ENCODE results near the gene EIF4G1. TPM values are rescaled to one million over a fixed set of nuclear protein-coding genes. Genes with fewer than 3 reads are reported as not detected.

Gene EIF4G1
- total RNA-seq, 1 experiment from 2014 or later = 496 TPM

DNA sequence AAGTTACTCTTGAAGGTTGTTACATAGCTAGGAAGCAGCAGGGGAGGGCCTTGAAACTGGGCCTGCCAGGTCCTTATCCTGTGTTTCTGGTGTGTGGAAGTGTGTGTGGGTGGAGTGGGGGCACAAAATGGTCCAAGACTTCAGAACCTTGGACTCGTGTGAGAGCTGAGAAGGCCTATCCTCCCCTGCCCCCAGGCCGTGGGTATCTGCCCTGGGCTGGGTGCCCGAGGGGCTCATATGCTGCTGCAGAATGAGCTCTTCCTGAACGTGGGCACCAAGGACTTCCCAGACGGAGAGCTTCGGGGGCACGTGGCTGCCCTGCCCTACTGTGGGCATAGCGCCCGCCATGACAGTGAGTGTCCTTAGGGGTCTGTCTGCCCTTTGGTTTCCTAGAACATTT, 69.9 kb downstream of the EIF4G1 start:
- no peaks in the 10 kb centered on the region for H3K36me3 ChIP-seq (ENCODE audit: control insufficient read depth in 1 of 2, insufficient read depth in 2 of 2, low read length in 2 of 2)
- CTCF ChIA-PET = no interaction called here
- H4K20me1 ChIP-seq (ENCODE audit: insufficient read depth) = no peaks in the 10 kb centered on the region
- H3K4me3 ChIP-seq (replicated peaks in 1 of 2; ENCODE audit: low read depth in 1 of 2, low read length in 2 of 2) = no peak overlapping the region
- H2AFZ ChIP-seq (ENCODE audit: low read depth, low read length, poor library complexity, severe bottlenecking) = no peak overlapping the region
- H3K9ac ChIP-seq (ENCODE audit: low read length) = no peak overlapping the region
- RAD21 ChIA-PET (ENCODE audit: low non-redundant PET in 1 of 2, low total read pairs in 2 of 2, uncharacterized antibody in 2 of 2, unreplicated experiment in 2 of 2) = no interaction called here
- POLR2A ChIA-PET = interaction anchor here (1.2 kb wide), 1 partner anchor 9 kb away, joined by 3 read pairs; no protein-coding TSS in a partner anchor
- no TSS peak for BruUV-seq (replicated peaks)
- no peaks in the 10 kb centered on the region for H3K79me2 ChIP-seq (ENCODE audit: insufficient read depth, low read length)
- H3K9me3 ChIP-seq (ENCODE audit: control insufficient read depth in 1 of 2, insufficient read depth in 1 of 2, low read depth in 1 of 2, low read length in 2 of 2) = no peaks in the 10 kb centered on the region
- no peaks in the 10 kb centered on the region for H3K9me2 ChIP-seq (ENCODE audit: insufficient read depth)
- DNase-seq (ENCODE audit: low read depth, low spot score) (no peak), ATAC-seq (no peak)
- no peak overlapping the region for H3K4me2 ChIP-seq (ENCODE audit: low read length)
- TF ChIP-seq EZH2 (IDR thresholded peaks at IDR 0.05) (no peak), YY1 (IDR thresholded peaks at IDR 0.05; ENCODE audit: extremely low read depth, insufficient replicate concordance, low read depth, low read length) (no peak), MAX (IDR thresholded peaks at IDR 0.05) (no peak), CBX3 (IDR thresholded peaks at IDR 0.05; ENCODE audit: low read depth) (no peak)
- H3K27ac ChIP-seq (ENCODE audit: low read depth, low read length) = no peak overlapping the region
- intact Hi-C loops (cut with micrococcal nuclease) = no loop called here
- H3K27me3 ChIP-seq (ENCODE audit: insufficient read depth, low read length) = no peaks in the 10 kb centered on the region
- H3K4me1 ChIP-seq (ENCODE audit: control insufficient read depth in 1 of 2, insufficient read depth in 2 of 2, low read length in 2 of 2) = peaks cover 4 to 8% of the 10 kb centered on the region in 2 experiments; a peak in 2 of 4 replicates

Other genes starting within 250 kb of the EIF4G1 start
- gene HTR3E, start 217.5 kb upstream of the EIF4G1 start, total RNA-seq (2021; ENCODE audit: unreplicated experiment) = not detected
- gene EIF2B5, start 179.2 kb upstream of the EIF4G1 start, total RNA-seq (2021; ENCODE audit: unreplicated experiment) = 50.3 TPM
- 60.7 TPM for gene DVL3, start 159.2 kb upstream of the EIF4G1 start, total RNA-seq (2021; ENCODE audit: unreplicated experiment)
- gene AP2M1, start 139.8 kb upstream of the EIF4G1 start, total RNA-seq (2021; ENCODE audit: unreplicated experiment) = 353 TPM
- gene ABCF3, start 128.4 kb upstream of the EIF4G1 start, total RNA-seq (2021; ENCODE audit: unreplicated experiment) = 74.6 TPM
- gene VWA5B2, start 85.0 kb upstream of the EIF4G1 start, total RNA-seq (2021; ENCODE audit: unreplicated experiment) = 10.6 TPM
- gene ALG3, start 65.6 kb upstream of the EIF4G1 start, total RNA-seq (2021; ENCODE audit: unreplicated experiment) = 56.6 TPM
- gene EEF1AKMT4, start 64.9 kb upstream of the EIF4G1 start, total RNA-seq (2021; ENCODE audit: unreplicated experiment) = 10.5 TPM
- 5.1 TPM for gene CAMK2N2, start 53.1 kb upstream of the EIF4G1 start, total RNA-seq (2021; ENCODE audit: unreplicated experiment)
- gene ECE2, start 38.6 kb upstream of the EIF4G1 start, total RNA-seq (2021; ENCODE audit: unreplicated experiment) = not detected
- gene PSMD2, start 15.4 kb upstream of the EIF4G1 start, total RNA-seq (2021; ENCODE audit: unreplicated experiment) = 402 TPM
- gene FAM131A, start 23.0 kb downstream of the EIF4G1 start, total RNA-seq (2021; ENCODE audit: unreplicated experiment) = 17.8 TPM
- gene CLCN2, start 47.0 kb downstream of the EIF4G1 start, total RNA-seq (2021; ENCODE audit: unreplicated experiment) = 21.6 TPM
- gene POLR2H, start 47.1 kb downstream of the EIF4G1 start, total RNA-seq (2021; ENCODE audit: unreplicated experiment) = 156 TPM
- not detected for gene THPO, start 63.6 kb downstream of the EIF4G1 start, total RNA-seq (2021; ENCODE audit: unreplicated experiment)
- 8.0 TPM for gene CHRD, start 65.4 kb downstream of the EIF4G1 start, total RNA-seq (2021; ENCODE audit: unreplicated experiment)
- 6.5 TPM for gene EPHB3, start 247.2 kb downstream of the EIF4G1 start, total RNA-seq (2021; ENCODE audit: unreplicated experiment)

All from HCT116 (cell line).